ENCODE results near the gene PAX8.

PAX8 gene

GRCh38 chr2:113248997-113249770 lies 29.5 kb downstream of the PAX8 start:
- ChIA-PET POLR2A (ENCODE audit: low non-redundant PET) (interaction anchor here (0.6 kb wide), 1 partner anchor 46 kb away, joined by 3 read pairs; no protein-coding TSS in a partner anchor), CTCF (interaction anchor here (0.6 to 2.2 kb wide), 16 partner anchors 8 to 169 kb away, joined by 3 to 14 read pairs (median 5); no protein-coding TSS in a partner anchor)
- TF ChIP-seq CTCF (conservative IDR thresholded peaks at IDR 0.05; ENCODE audit: low read depth), result peak; percentile 90
- H3K27ac ChIP-seq, result peak overlapping the region; percentile 45
- peak; percentile 74 for DNase-seq (ENCODE audit: low spot score)

DNA sequence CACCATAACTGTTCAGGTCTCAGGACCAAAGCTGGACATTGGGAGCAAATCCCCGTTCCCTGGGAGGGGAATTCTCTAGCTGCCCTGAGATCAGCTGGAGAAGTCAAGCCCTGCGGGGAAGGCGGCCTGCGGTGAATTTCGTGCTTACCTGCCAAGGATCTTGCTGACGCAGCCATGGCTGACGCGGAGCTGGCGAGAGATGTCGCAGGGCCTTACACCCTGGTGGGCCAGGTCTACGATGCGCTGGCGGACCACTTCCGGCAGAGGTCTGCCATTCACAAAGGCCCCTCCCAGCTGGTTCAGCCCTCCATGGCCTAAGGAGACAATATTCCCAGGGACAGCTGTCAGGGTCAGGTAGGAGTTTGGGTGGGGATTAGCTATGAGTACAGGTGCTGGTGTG lies 32.1 kb downstream of the PAX8 start:
- no peak for TF ChIP-seq CTCF (conservative IDR thresholded peaks at IDR 0.05; ENCODE audit: low read depth)
- POLR2A ChIA-PET (ENCODE audit: low non-redundant PET), result no interaction called here
- CTCF ChIA-PET, result interaction anchor here (0.6 to 0.8 kb wide), 3 partner anchors 37 to 161 kb away, joined by 3 to 4 read pairs (median 3); no protein-coding TSS in a partner anchor
- no peak overlapping the region for H3K27ac ChIP-seq
- no peak for DNase-seq (ENCODE audit: low spot score)

- POLR2A ChIA-PET (ENCODE audit: low non-redundant PET), result no interaction called here
- no peak for DNase-seq (ENCODE audit: low spot score)
- no peak overlapping the region for H3K27ac ChIP-seq
- CTCF ChIA-PET, result interaction anchor here (0.6 to 1.3 kb wide), 3 partner anchors 33 to 284 kb away, joined by 3 read pairs; no protein-coding TSS in a partner anchor
- no peak for TF ChIP-seq CTCF (conservative IDR thresholded peaks at IDR 0.05; ENCODE audit: low read depth)
Measured at GRCh38 chr2:113245276-113245711, 33.4 kb downstream of the PAX8 start.

DNA sequence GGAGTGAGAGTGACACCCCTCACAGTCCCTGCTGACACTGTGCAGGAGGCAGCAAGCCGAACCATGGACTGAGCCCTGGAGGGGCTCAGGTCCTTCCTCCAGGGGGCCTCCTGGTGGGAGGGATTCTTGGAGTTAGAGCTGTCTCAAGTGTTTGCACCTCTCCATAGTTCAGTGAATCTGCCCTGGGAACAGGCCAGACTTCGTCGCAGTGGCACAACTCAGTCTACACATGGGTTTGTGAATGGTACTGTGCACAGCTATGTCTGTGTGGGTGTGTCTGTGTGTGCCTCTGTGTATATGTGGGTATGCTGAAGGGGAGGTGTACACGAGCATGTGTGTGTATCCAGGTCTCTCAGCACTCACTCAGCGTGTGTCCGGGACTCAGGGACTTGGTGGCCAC lies 36.4 kb downstream of the PAX8 start:
- DNase-seq (ENCODE audit: low spot score), result no peak
- CTCF ChIA-PET, result no interaction called here
- POLR2A ChIA-PET (ENCODE audit: low non-redundant PET), result no interaction called here
- TF ChIP-seq CTCF (conservative IDR thresholded peaks at IDR 0.05; ENCODE audit: low read depth), result no peak
- peak overlapping the region; percentile 98 for H3K27ac ChIP-seq

DNA sequence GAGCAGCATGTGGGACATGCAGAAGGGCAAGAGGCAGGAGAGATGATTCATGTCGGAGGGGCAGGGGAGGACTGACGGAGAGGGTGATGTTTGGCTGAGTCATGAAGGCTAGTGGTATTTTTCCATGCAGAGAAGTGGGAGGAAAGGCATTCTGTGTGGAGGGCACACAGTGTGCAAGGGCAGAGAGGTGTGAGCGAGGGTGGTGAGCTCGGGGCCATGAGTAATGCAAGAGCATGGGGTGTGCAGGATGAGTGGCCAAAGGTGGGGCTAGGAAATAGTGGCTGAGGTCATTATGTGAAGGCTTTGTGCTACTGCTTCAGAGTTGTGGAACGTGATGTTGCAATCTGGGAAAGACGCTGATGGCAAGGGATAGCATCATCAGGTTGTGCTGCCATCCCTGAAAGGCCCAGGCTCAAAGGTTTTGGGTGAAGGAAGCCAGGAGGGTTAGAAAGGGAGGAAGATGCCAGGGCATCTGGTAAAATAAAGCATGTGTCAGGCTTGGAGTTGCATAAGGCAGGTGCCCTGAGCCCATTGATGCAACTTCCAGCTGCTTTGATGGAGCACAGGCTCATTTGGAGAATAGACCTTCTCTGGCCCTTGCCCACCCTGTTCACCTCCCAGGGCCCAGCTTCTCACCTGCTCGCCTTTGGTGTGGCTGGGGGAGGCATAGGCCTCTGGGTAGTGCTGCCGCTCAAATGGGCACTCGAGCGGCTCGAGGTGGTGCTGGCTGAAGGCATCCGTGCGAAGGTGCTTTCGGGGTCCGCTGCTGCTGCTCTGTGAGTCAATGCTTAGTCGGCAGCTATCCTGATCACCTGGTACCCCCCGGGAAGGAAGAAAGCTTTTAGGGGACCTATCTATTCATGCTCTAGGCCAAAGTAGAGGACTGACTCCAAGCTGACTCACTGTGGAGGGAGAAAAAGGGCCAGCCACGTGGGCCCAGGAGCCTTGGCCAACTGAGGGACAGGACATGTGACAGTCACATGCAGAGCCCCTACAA lies 37.5 kb downstream of the PAX8 start:
- POLR2A ChIA-PET (ENCODE audit: low non-redundant PET), result no interaction called here
- no peak for TF ChIP-seq CTCF (conservative IDR thresholded peaks at IDR 0.05; ENCODE audit: low read depth)
- peak; percentile 99 for DNase-seq (ENCODE audit: low spot score)
- CTCF ChIA-PET, result interaction anchor here (1.0 to 1.6 kb wide), 5 partner anchors 8 to 157 kb away, joined by 3 to 7 read pairs (median 5); no protein-coding TSS in a partner anchor
- peak overlapping the region; percentile 98 for H3K27ac ChIP-seq
